WTC11 (cell line): Measurements from ENCODE around the gene CCDC60. TPM values are rescaled to one million over a fixed set of nuclear protein-coding genes. Genes with fewer than 3 reads are reported as not detected.

Source experiments
- ATAC-seq: fragments of 200-7000 bp; cut with Tn5 transposase; 2 replicates; pipeline ENCODE4 v1.10.0; 2021; ENCODE audit warnings: mild to moderate bottlenecking, moderate library complexity
- CTCF ChIA-PET: fragments of 300-600 bp; sonication (Branson Sonifier 250); formaldehyde crosslinking; loops from one replicate; lab custom pipeline; 2021; ENCODE audit warnings: antibody characterized with exemption; lab: Charles Lee
- POLR2A ChIA-PET: fragments of 350-600 bp; sonication (Branson Sonifier 250); formaldehyde crosslinking; loops from one replicate; lab custom pipeline; 2021; ENCODE audit warnings: antibody characterized with exemption; lab: Charles Lee
- DNase-seq: peaks from one replicate; pipeline ENCODE4 v3.0.0; 2021; ENCODE audit warnings: low spot score
- H3K27ac Mint-ChIP-seq: 2 replicates; pipeline ENCODE4 v1.8.0; 2021; ENCODE audit warnings: mixed read lengths
- H3K27me3 Mint-ChIP-seq: 2 replicates; pipeline ENCODE4 v1.8.0; 2021; ENCODE audit warnings: low read depth, mild to moderate bottlenecking, moderate library complexity, mixed read lengths
- H3K36me3 Mint-ChIP-seq: 2 replicates; pipeline ENCODE4 v1.8.0; 2021; ENCODE audit warnings: mixed read lengths
- H3K4me1 Mint-ChIP-seq: 2 replicates; pipeline ENCODE4 v1.8.0; 2022; ENCODE audit warnings: mixed read lengths
- H3K4me3 Mint-ChIP-seq: 2 replicates; pipeline ENCODE4 v1.8.0; 2021; ENCODE audit warnings: mild to moderate bottlenecking, moderate library complexity, mixed read lengths
- H3K9me3 Mint-ChIP-seq: 2 replicates; pipeline ENCODE4 v1.8.0; 2021; ENCODE audit warnings: mixed read lengths
- CREB1 ChIP-seq: sonication (generic); formaldehyde crosslinking; IDR thresholded peaks from 2 replicates; pipeline ENCODE4 v1.8.0; 2023; ENCODE audit warnings: mild to moderate bottlenecking, missing genetic modification reagents
- CREM ChIP-seq: sonication (generic); formaldehyde crosslinking; IDR thresholded peaks from 2 replicates; pipeline ENCODE4 v1.8.1; 2022; ENCODE audit warnings: mild to moderate bottlenecking, missing genetic modification reagents, moderate library complexity
- E2F1 ChIP-seq: sonication (generic); formaldehyde crosslinking; IDR thresholded peaks from 2 replicates; pipeline ENCODE4 v1.8.0; 2022; ENCODE audit warnings: mild to moderate bottlenecking, missing genetic modification reagents
- ETV6 ChIP-seq: sonication (generic); formaldehyde crosslinking; IDR thresholded peaks from 2 replicates; pipeline ENCODE4 v1.8.1; 2022; ENCODE audit warnings: mild to moderate bottlenecking, missing genetic modification reagents
- HMGA2 ChIP-seq: fragments of 250-450 bp; sonication (Bioruptor Pico); IDR thresholded peaks from 2 replicates; pipeline ENCODE4 v1.4.0; 2021; ENCODE audit warnings: mild to moderate bottlenecking, moderate library complexity
- JUN ChIP-seq: sonication (generic); formaldehyde crosslinking; IDR thresholded peaks from 2 replicates; pipeline ENCODE4 v1.8.0; 2023; ENCODE audit warnings: mild to moderate bottlenecking, missing genetic modification reagents
- SMAD3 ChIP-seq: sonication (generic); formaldehyde crosslinking; IDR thresholded peaks from 2 replicates; pipeline ENCODE4 v1.8.0; 2022; ENCODE audit warnings: missing genetic modification reagents, mild to moderate bottlenecking, borderline replicate concordance
- SOX15 ChIP-seq: fragments of 250-450 bp; sonication (Bioruptor Pico); IDR thresholded peaks from 2 replicates; pipeline ENCODE4 v1.9.0; 2021; ENCODE audit warnings: mild to moderate bottlenecking
- ZBTB21 ChIP-seq: sonication (generic); formaldehyde crosslinking; IDR thresholded peaks from 2 replicates; pipeline ENCODE4 v1.8.1; 2023; ENCODE audit warnings: mild to moderate bottlenecking, missing genetic modification reagents, borderline replicate concordance
- ZNF138 ChIP-seq: sonication (generic); formaldehyde crosslinking; conservative IDR thresholded peaks from 2 replicates; pipeline ENCODE4 v1.8.1; 2022; ENCODE audit warnings: mild to moderate bottlenecking, moderate library complexity, missing genetic modification reagents
- ZNF281 ChIP-seq: sonication (generic); formaldehyde crosslinking; IDR thresholded peaks from 2 replicates; pipeline ENCODE4 v1.8.0; 2023; ENCODE audit warnings: mild to moderate bottlenecking, missing genetic modification reagents
- ZNF317 ChIP-seq: sonication (generic); formaldehyde crosslinking; IDR thresholded peaks from 2 replicates; pipeline ENCODE4 v1.8.1; 2023; ENCODE audit warnings: low read depth, mild to moderate bottlenecking, moderate library complexity, missing genetic modification reagents, borderline replicate concordance
- ZNF416 ChIP-seq: fragments of 250-450 bp; sonication (Bioruptor Pico); IDR thresholded peaks from 2 replicates; pipeline ENCODE4 v1.9.0; 2021; ENCODE audit warnings: mild to moderate bottlenecking, inconsistent platforms
- total RNA-seq: library from RNA; stranded (reverse); gene quantifications from 3 replicates; pipeline ENCODE4 v1.2.3, GENCODE V29; 2021
- TF ChIP-seq, protein P1 (sequence below): sonication (generic); formaldehyde crosslinking; conservative IDR thresholded peaks from 2 replicates; pipeline ENCODE4 v1.8.1; 2023; ENCODE audit warnings: mild to moderate bottlenecking, low read depth, missing genetic modification reagents, moderate library complexity
- TF ChIP-seq, protein P2 (sequence below): sonication (generic); formaldehyde crosslinking; IDR thresholded peaks from 2 replicates; pipeline ENCODE4 v1.8.1; 2022; ENCODE audit warnings: missing genetic modification reagents, borderline replicate concordance
- TF ChIP-seq, protein P3 (sequence below): sonication (generic); formaldehyde crosslinking; conservative IDR thresholded peaks from 2 replicates; pipeline ENCODE4 v1.8.1; 2022; ENCODE audit warnings: mild to moderate bottlenecking, missing genetic modification reagents
- TF ChIP-seq, protein P4 (sequence below): fragments of 250-450 bp; sonication (Bioruptor Pico); IDR thresholded peaks from 2 replicates; pipeline ENCODE4 v2.1.2; 2022; ENCODE audit warnings: mild to moderate bottlenecking, moderate library complexity
- TF ChIP-seq, protein P5 (sequence below): sonication (generic); formaldehyde crosslinking; IDR thresholded peaks from 2 replicates; pipeline ENCODE4 v1.8.0; 2023; ENCODE audit warnings: missing genetic modification reagents
- TF ChIP-seq, protein P6 (sequence below): fragments of 250-450 bp; sonication (Bioruptor Pico); IDR thresholded peaks from 2 replicates; pipeline ENCODE4 v1.9.0; 2021; ENCODE audit warnings: mild to moderate bottlenecking, borderline replicate concordance

Gene CCDC60
- total RNA-seq, 1 experiment from 2014 or later: 1.1 TPM

- Mint-ChIP-seq H3K9me3 (peaks cover 4% of the 10 kb centered on the region), H3K36me3 (peaks cover 2% of the 10 kb centered on the region; the same call in 1 of the 2 replicates), H3K27ac (no peak overlapping the region), H3K4me3 (no peak overlapping the region), H3K4me1 (peaks cover 11% of the 10 kb centered on the region), H3K27me3 (peaks cover 2% of the 10 kb centered on the region; the same call in 1 of the 2 replicates)
- ATAC-seq (no peak), DNase-seq (no peak)
- ChIA-PET CTCF (interaction anchor here (0.9 to 2.4 kb wide), 3 partner anchors 49 to 196 kb away, joined by 3 to 16 read pairs (median 3); no protein-coding TSS in a partner anchor), POLR2A (no interaction called here)
- TF ChIP-seq, protein P1, sequence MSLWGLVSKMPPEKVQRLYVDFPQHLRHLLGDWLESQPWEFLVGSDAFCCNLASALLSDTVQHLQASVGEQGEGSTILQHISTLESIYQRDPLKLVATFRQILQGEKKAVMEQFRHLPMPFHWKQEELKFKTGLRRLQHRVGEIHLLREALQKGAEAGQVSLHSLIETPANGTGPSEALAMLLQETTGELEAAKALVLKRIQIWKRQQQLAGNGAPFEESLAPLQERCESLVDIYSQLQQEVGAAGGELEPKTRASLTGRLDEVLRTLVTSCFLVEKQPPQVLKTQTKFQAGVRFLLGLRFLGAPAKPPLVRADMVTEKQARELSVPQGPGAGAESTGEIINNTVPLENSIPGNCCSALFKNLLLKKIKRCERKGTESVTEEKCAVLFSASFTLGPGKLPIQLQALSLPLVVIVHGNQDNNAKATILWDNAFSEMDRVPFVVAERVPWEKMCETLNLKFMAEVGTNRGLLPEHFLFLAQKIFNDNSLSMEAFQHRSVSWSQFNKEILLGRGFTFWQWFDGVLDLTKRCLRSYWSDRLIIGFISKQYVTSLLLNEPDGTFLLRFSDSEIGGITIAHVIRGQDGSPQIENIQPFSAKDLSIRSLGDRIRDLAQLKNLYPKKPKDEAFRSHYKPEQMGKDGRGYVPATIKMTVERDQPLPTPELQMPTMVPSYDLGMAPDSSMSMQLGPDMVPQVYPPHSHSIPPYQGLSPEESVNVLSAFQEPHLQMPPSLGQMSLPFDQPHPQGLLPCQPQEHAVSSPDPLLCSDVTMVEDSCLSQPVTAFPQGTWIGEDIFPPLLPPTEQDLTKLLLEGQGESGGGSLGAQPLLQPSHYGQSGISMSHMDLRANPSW (CRISPR knock-in tag): no peak
- TF ChIP-seq, protein P2, sequence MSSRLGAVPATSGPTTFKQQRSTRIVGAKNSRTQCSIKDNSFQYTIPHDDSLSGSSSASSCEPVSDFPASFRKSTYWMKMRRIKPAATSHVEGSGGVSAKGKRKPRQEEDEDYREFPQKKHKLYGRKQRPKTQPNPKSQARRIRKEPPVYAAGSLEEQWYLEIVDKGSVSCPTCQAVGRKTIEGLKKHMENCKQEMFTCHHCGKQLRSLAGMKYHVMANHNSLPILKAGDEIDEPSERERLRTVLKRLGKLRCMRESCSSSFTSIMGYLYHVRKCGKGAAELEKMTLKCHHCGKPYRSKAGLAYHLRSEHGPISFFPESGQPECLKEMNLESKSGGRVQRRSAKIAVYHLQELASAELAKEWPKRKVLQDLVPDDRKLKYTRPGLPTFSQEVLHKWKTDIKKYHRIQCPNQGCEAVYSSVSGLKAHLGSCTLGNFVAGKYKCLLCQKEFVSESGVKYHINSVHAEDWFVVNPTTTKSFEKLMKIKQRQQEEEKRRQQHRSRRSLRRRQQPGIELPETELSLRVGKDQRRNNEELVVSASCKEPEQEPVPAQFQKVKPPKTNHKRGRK: no peak
- TF ChIP-seq, protein P3, sequence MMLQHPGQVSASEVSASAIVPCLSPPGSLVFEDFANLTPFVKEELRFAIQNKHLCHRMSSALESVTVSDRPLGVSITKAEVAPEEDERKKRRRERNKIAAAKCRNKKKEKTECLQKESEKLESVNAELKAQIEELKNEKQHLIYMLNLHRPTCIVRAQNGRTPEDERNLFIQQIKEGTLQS (CRISPR knock-in tag): no peak
- TF ChIP-seq JUN (CRISPR knock-in tag): no peak
- TF ChIP-seq E2F1 (CRISPR knock-in tag): no peak
- no peak for TF ChIP-seq SOX15 (CRISPR knock-in tag)
- TF ChIP-seq ZBTB21 (CRISPR knock-in tag): no peak
- TF ChIP-seq, protein P4, sequence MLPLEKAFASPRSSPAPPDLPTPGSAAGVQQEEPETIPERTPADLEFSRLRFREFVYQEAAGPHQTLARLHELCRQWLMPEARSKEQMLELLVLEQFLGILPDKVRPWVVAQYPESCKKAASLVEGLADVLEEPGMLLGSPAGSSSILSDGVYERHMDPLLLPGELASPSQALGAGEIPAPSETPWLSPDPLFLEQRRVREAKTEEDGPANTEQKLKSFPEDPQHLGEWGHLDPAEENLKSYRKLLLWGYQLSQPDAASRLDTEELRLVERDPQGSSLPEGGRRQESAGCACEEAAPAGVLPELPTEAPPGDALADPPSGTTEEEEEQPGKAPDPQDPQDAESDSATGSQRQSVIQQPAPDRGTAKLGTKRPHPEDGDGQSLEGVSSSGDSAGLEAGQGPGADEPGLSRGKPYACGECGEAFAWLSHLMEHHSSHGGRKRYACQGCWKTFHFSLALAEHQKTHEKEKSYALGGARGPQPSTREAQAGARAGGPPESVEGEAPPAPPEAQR (CRISPR knock-in tag): no peak
- TF ChIP-seq ZNF281 (CRISPR knock-in tag): no peak
- TF ChIP-seq ZNF138 (CRISPR knock-in tag): no peak
- TF ChIP-seq ZNF317: no peak
- TF ChIP-seq ZNF416 (CRISPR knock-in tag): no peak
- TF ChIP-seq, protein P5, sequence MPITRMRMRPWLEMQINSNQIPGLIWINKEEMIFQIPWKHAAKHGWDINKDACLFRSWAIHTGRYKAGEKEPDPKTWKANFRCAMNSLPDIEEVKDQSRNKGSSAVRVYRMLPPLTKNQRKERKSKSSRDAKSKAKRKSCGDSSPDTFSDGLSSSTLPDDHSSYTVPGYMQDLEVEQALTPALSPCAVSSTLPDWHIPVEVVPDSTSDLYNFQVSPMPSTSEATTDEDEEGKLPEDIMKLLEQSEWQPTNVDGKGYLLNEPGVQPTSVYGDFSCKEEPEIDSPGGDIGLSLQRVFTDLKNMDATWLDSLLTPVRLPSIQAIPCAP (CRISPR knock-in tag): no peak
Observed at GRCh38 chr12:119447618-119448017, 113.1 kb downstream of the CCDC60 start.

DNA sequence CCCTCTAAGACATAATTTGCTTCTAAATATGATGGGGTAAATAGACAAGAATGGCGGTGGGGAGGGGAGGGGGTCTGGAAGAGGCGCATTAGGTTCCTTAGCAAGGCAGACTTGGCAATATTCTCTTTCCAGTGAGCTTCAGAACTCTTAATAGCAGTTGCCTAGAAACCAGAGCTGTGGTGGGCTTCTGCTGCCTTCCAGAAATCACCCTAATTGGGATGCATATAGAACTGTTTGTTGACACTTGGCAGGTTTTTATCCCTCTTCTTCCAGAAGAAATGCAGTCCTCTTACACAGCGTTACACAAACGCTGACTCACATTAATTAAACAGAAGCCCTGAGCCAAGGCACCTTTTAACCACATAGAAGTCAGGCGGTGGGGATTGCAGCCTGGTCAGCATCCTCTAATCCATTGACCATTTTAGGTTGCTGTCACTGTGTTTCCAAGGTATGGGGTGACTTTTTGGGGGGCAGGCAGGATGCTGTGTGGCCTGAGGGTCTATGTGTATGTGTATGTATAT, 114.1 kb downstream of the CCDC60 start:
- peaks cover 2% of the 10 kb centered on the region; the same call in 1 of the 2 replicates for H3K36me3 Mint-ChIP-seq
- no peak for TF ChIP-seq SMAD3 (CRISPR knock-in tag)
- TF ChIP-seq CREB1: no peak
- no peak for TF ChIP-seq JUN (CRISPR knock-in tag)
- no peak for TF ChIP-seq ETV6
- TF ChIP-seq, protein P6, sequence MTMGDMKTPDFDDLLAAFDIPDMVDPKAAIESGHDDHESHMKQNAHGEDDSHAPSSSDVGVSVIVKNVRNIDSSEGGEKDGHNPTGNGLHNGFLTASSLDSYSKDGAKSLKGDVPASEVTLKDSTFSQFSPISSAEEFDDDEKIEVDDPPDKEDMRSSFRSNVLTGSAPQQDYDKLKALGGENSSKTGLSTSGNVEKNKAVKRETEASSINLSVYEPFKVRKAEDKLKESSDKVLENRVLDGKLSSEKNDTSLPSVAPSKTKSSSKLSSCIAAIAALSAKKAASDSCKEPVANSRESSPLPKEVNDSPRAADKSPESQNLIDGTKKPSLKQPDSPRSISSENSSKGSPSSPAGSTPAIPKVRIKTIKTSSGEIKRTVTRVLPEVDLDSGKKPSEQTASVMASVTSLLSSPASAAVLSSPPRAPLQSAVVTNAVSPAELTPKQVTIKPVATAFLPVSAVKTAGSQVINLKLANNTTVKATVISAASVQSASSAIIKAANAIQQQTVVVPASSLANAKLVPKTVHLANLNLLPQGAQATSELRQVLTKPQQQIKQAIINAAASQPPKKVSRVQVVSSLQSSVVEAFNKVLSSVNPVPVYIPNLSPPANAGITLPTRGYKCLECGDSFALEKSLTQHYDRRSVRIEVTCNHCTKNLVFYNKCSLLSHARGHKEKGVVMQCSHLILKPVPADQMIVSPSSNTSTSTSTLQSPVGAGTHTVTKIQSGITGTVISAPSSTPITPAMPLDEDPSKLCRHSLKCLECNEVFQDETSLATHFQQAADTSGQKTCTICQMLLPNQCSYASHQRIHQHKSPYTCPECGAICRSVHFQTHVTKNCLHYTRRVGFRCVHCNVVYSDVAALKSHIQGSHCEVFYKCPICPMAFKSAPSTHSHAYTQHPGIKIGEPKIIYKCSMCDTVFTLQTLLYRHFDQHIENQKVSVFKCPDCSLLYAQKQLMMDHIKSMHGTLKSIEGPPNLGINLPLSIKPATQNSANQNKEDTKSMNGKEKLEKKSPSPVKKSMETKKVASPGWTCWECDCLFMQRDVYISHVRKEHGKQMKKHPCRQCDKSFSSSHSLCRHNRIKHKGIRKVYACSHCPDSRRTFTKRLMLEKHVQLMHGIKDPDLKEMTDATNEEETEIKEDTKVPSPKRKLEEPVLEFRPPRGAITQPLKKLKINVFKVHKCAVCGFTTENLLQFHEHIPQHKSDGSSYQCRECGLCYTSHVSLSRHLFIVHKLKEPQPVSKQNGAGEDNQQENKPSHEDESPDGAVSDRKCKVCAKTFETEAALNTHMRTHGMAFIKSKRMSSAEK (CRISPR knock-in tag): no peak
- TF ChIP-seq HMGA2 (CRISPR knock-in tag): no peak
- no peak for TF ChIP-seq CREM (CRISPR knock-in tag)
- POLR2A ChIA-PET: no interaction called here
- H3K27me3 Mint-ChIP-seq: peaks cover 2% of the 10 kb centered on the region; the same call in 1 of the 2 replicates
- H3K9me3 Mint-ChIP-seq: peaks cover 4% of the 10 kb centered on the region
- H3K4me3 Mint-ChIP-seq: no peak overlapping the region
- DNase-seq (no peak), ATAC-seq (no peak)
- CTCF ChIA-PET: interaction anchor here (0.7 to 2.4 kb wide), 4 partner anchors 96 to 412 kb away, joined by 3 to 16 read pairs (median 3); no protein-coding TSS in a partner anchor
- H3K4me1 Mint-ChIP-seq: peaks cover 11% of the 10 kb centered on the region
- H3K27ac Mint-ChIP-seq: no peak overlapping the region
